Brain microvascular endothelial cell (primary cell): Measurements from ENCODE around the gene COPZ2.
"Not testable (repeated sequence)": the region's sequence is repeated elsewhere in the genome, so short reads cannot be mapped to it uniquely, and the experiment has no call there.

Experiments
- DNase-seq: peaks from one replicate; pipeline ENCODE4 v3.0.0-alpha.2; 2020
- H3K27ac ChIP-seq: fragments of 250-450 bp; sonication (Bioruptor Pico); 2 replicates; pipeline ENCODE4 v1.5.1; 2020; ENCODE audit warnings: mild to moderate bottlenecking, moderate library complexity
- H3K27me3 ChIP-seq: fragments of 250-450 bp; sonication (Bioruptor Pico); replicated peaks from 2 replicates; pipeline ENCODE4 v1.5.1; 2020; ENCODE audit warnings: mild to moderate bottlenecking
- H3K36me3 ChIP-seq: fragments of 250-450 bp; sonication (Bioruptor Pico); replicated peaks from 2 replicates; pipeline ENCODE4 v1.5.1; 2020; ENCODE audit warnings: mild to moderate bottlenecking
- H3K4me3 ChIP-seq: 2 replicates; pipeline ENCODE4 v1.5.1; 2011; ENCODE audit warnings: low read depth, mild to moderate bottlenecking, control low read depth, low read length, moderate library complexity
- in situ Hi-C: cut with HindIII; loops from 2 replicates; pipeline ENCODE4 v1.10.0; 2017; ENCODE audit warnings: low sequenced_read_pairs, low pct_ligation_motif_present
- TF ChIP-seq, protein P1 (sequence below): IDR thresholded peaks from 2 replicates; pipeline ENCODE4 v1.5.1; 2011; ENCODE audit warnings: low read depth, mild to moderate bottlenecking, moderate library complexity, low read length, control low read depth, inconsistent platforms; ENCODE audit errors: missing control alignments

COPZ2 gene

GRCh38 chr17:48003417-48004151 lies 34.0 kb downstream of the COPZ2 start:
- in situ Hi-C loops: no loop called here
- TF ChIP-seq, protein P1, sequence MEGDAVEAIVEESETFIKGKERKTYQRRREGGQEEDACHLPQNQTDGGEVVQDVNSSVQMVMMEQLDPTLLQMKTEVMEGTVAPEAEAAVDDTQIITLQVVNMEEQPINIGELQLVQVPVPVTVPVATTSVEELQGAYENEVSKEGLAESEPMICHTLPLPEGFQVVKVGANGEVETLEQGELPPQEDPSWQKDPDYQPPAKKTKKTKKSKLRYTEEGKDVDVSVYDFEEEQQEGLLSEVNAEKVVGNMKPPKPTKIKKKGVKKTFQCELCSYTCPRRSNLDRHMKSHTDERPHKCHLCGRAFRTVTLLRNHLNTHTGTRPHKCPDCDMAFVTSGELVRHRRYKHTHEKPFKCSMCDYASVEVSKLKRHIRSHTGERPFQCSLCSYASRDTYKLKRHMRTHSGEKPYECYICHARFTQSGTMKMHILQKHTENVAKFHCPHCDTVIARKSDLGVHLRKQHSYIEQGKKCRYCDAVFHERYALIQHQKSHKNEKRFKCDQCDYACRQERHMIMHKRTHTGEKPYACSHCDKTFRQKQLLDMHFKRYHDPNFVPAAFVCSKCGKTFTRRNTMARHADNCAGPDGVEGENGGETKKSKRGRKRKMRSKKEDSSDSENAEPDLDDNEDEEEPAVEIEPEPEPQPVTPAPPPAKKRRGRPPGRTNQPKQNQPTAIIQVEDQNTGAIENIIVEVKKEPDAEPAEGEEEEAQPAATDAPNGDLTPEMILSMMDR: peak; percentile 20
- Histone ChIP-seq H3K36me3 (no peaks in the 10 kb centered on the region), H3K27me3 (no peaks in the 10 kb centered on the region), H3K27ac (peak overlapping the region; percentile 90), H3K4me3 (no peak overlapping the region)
- DNase-seq: no peak

DNA sequence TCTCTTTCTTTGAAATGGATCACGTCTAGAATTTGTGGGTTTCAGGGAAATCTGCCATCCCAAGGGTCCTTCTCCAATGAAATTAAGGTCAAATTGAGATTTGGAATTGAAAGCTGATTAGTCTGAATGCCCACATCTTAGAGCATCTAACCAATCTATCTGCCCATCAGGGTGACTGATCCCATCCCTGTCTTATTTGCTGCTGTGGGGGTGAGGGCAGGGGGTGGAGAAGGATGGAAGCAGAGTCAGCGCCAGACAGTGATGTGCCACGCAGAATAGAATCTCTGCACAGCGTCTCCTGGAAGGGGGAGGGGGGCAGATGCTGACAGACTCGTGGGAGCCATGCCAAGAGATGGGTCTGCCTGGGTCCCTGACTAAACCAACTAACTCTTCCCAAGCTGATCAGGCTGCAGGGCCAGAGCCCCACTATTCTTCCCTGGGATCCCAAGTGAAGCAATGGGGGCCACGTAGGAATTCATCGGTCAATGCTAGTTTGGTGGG lies 34.6 kb downstream of the COPZ2 start:
- Histone ChIP-seq H3K27me3 (no peaks in the 10 kb centered on the region), H3K4me3 (no peak overlapping the region), H3K36me3 (no peaks in the 10 kb centered on the region), H3K27ac (peak overlapping the region; percentile 90)
- in situ Hi-C loops: no loop called here
- TF ChIP-seq, protein P1: no peak
- DNase-seq: peak; percentile 21

DNA sequence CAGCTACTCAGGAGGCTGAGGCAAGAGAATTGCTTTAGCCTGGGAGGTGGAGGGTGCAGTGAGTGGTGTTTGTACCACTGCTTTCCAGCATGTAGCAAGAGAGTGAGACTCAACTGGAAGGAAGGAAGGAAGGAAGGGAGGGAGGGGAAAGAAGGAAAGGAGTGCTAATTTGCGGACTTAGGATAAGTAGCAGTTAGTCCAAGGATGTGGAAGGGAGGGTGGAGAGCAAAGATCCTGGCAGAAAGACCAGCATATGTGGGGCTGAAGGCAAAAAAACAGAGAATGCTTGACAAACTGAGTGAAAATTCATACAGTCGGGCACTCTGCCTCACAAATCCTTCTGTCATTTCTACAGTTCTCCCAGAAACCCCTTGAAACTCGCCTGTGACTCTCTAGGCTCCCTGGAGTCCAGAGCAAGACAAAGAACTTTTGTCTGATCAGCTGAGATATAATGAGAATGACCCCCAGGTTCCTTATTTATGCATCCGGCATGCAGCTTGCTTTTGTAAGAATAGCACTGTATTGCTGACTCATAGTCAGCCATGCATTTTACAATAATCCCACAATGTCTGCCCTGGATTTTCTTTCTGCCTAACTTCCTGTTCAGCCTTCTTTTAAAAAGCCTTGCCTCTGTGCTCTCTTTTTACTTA lies 35.2 kb downstream of the COPZ2 start:
- Histone ChIP-seq H3K27ac (peak overlapping the region; percentile 90), H3K36me3 (no peaks in the 10 kb centered on the region), H3K27me3 (no peaks in the 10 kb centered on the region), H3K4me3 (no peak overlapping the region)
- in situ Hi-C loops: no loop called here
- TF ChIP-seq, protein P1: no peak
- DNase-seq: peak; percentile 64

DNA sequence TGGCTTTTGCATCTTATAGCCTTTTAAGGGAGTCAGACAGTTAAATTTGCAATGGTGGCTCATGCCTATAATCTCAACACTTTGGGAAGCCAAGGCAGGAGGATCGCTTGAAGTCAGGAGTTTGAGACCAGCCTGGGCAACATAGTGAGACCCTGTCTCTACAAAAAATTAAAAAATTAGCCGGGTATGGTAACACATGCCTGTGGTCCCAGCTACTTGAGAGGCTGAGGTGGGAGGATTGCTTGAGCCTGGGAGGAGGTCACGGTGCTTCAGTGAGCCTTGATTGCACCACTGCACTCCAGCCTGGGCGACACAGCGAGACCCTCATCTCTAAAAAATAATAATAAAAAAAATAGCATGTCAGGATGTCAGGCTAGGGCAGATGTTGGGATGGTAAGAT lies 35.9 kb downstream of the COPZ2 start:
- H3K27me3 ChIP-seq, DNase-seq, H3K27ac ChIP-seq, H3K4me3 ChIP-seq, in situ Hi-C loops, H3K36me3 ChIP-seq: not testable (repeated sequence)

GRCh38 chr17:48001197-48001596 lies 36.4 kb downstream of the COPZ2 start:
- H3K4me3 ChIP-seq: no peak overlapping the region
- H3K27me3 ChIP-seq: no peaks in the 10 kb centered on the region
- DNase-seq: no peak
- no peak overlapping the region for H3K27ac ChIP-seq
- TF ChIP-seq, protein P1: no peak
- no peaks in the 10 kb centered on the region for H3K36me3 ChIP-seq
- in situ Hi-C loops: no loop called here

- no peak for DNase-seq
- TF ChIP-seq, protein P1: no peak
- Histone ChIP-seq H3K4me3 (no peak overlapping the region), H3K27me3 (no peaks in the 10 kb centered on the region), H3K36me3 (no peaks in the 10 kb centered on the region), H3K27ac (no peak overlapping the region)
- in situ Hi-C loops: no loop called here
These were observed 38.0 kb downstream of the COPZ2 start for GRCh38 chr17:47999582-47999981.
